GM23248 (cell line): ENCODE data around the gene POP7.

Experiments used
- EZH2 ChIP-seq: fragments of 200-600 bp; sonication (generic); IDR thresholded peaks from 2 replicates; pipeline ENCODE4 v1.6.1; 2018; ENCODE audit warnings: antibody characterized with exemption, mild to moderate bottlenecking; ENCODE audit not compliant: insufficient read depth, poor library complexity, severe bottlenecking
- EZH2phosphoT487 ChIP-seq: fragments of 200-600 bp; sonication (generic); IDR thresholded peaks from 2 replicates; pipeline ENCODE4 v1.6.1; 2018; ENCODE audit warnings: antibody characterized with exemption, moderate library complexity, mild to moderate bottlenecking, low read depth; ENCODE audit not compliant: insufficient read depth

DNA sequence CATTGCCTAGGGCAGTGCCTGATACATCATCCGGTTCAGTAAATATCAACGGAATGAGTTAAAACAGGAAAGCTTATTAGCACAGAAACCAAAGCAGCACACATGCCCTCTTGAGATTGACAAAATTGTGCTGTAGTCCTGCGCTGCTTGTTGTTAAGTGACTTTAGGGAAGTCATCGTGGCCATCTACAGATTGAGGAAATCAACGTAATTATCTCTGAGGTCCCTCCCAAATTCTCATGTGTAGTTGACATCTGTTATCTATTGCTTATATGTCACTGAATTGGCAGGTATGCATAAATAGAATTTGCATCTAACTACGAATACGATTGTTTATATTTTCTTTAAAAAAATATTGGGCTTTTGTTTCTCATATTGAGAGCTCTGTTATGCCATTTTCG lies 35.8 kb upstream of the POP7 start:
- TF ChIP-seq EZH2, result no peak
- TF ChIP-seq EZH2phosphoT487, result no peak
